ENCODE measurements around the gene CACNG3. TPM values are rescaled to one million over a fixed set of nuclear protein-coding genes. Genes with fewer than 3 reads are reported as not detected.

The CACNG3 gene
- total and polyA plus RNA-seq, 3 experiments from 2014 or later, result not detected

DNA sequence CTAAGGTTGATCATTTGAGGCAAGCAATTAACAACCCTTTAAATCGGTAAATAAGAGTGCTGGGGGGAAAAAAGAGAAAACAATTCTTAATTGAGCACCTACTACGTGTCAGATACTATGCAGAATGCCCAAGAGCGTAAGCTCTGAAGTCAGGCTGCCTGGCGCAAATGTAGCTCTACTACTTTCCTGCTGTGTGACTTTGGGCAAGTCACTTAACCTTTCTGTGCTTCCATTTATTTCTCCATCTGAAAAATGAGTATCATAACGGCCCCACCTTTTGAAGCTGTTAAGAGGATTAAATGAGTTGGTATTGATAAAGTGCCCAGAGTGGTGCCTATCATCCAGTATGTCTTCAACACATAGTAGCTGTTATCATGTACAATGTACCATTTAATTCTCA, 102.0 kb downstream of the CACNG3 start:
- H3K9me3 Mint-ChIP-seq, result peaks cover 0 to 4% (median 0%) of the 10 kb centered on the region in 5 donors
- H3K27me3 Mint-ChIP-seq, result peaks cover 15 to 32% of the 10 kb centered on the region in 2 donors
- H3K4me3 Mint-ChIP-seq, result no peak overlapping the region
- no peak for DNase-seq
- H3K4me3 ChIP-seq (ENCODE audit: low read length), result no peak overlapping the region
- H3K36me3 ChIP-seq (ENCODE audit: insufficient read depth, low read length), result no peaks in the 10 kb centered on the region
- no peaks in the 10 kb centered on the region for H3K4me1 ChIP-seq (ENCODE audit: insufficient read depth, low read length)
- no peaks in the 10 kb centered on the region for H3K4me1 Mint-ChIP-seq
- H3K27me3 ChIP-seq (ENCODE audit: insufficient read depth, low read length, poor library complexity, severe bottlenecking), result no peaks in the 10 kb centered on the region
- CTCF ChIA-PET, result no interaction called here
- H3K36me3 Mint-ChIP-seq, result no peaks in the 10 kb centered on the region
- no peak overlapping the region for H3K27ac Mint-ChIP-seq
- POLR2A ChIA-PET, result no interaction called here
- no peaks in the 10 kb centered on the region for H3K9me3 ChIP-seq (ENCODE audit: low read length)
- H3K27ac ChIP-seq (ENCODE audit: low read depth, low read length), result no peak overlapping the region

- POLR2A ChIA-PET, result no interaction called here
- no peaks in the 10 kb centered on the region for H3K27me3 ChIP-seq (ENCODE audit: insufficient read depth, low read length, poor library complexity, severe bottlenecking)
- H3K4me3 Mint-ChIP-seq, result peak overlapping the region in 1 of 7 donors; percentile 66
- no peaks in the 10 kb centered on the region for H3K9me3 ChIP-seq (ENCODE audit: low read length)
- peaks cover 22 to 38% of the 10 kb centered on the region in 2 donors for H3K27me3 Mint-ChIP-seq
- no peak overlapping the region for H3K4me3 ChIP-seq (ENCODE audit: low read length)
- H3K27ac Mint-ChIP-seq, result no peak overlapping the region
- H3K27ac ChIP-seq (ENCODE audit: low read depth, low read length), result no peak overlapping the region
- no peak for DNase-seq
- H3K36me3 ChIP-seq (ENCODE audit: insufficient read depth, low read length), result no peaks in the 10 kb centered on the region
- no peaks in the 10 kb centered on the region for H3K36me3 Mint-ChIP-seq
- no peaks in the 10 kb centered on the region for H3K4me1 ChIP-seq (ENCODE audit: insufficient read depth, low read length)
- peaks cover 0 to 5% (median 0%) of the 10 kb centered on the region in 5 donors for H3K9me3 Mint-ChIP-seq
- H3K4me1 Mint-ChIP-seq, result no peaks in the 10 kb centered on the region
- CTCF ChIA-PET, result no interaction called here
Measured at GRCh38 chr16:24359490-24359889, 103.4 kb downstream of the CACNG3 start.

- no peak overlapping the region for H3K27ac Mint-ChIP-seq
- H3K4me3 Mint-ChIP-seq, result no peak overlapping the region
- CTCF ChIA-PET, result no interaction called here
- Histone ChIP-seq H3K9me3 (ENCODE audit: low read length) (no peaks in the 10 kb centered on the region), H3K27me3 (ENCODE audit: insufficient read depth, low read length, poor library complexity, severe bottlenecking) (no peaks in the 10 kb centered on the region), H3K27ac (ENCODE audit: low read depth, low read length) (no peak overlapping the region), H3K36me3 (ENCODE audit: insufficient read depth, low read length) (no peaks in the 10 kb centered on the region), H3K4me1 (ENCODE audit: insufficient read depth, low read length) (no peaks in the 10 kb centered on the region), H3K4me3 (ENCODE audit: low read length) (no peak overlapping the region)
- H3K36me3 Mint-ChIP-seq, result no peaks in the 10 kb centered on the region
- peaks cover 0 to 5% (median 0%) of the 10 kb centered on the region in 5 donors for H3K9me3 Mint-ChIP-seq
- POLR2A ChIA-PET, result no interaction called here
- no peaks in the 10 kb centered on the region for H3K4me1 Mint-ChIP-seq
- DNase-seq, result no peak
- H3K27me3 Mint-ChIP-seq, result peaks cover 19 to 40% of the 10 kb centered on the region in 2 donors
Measured at GRCh38 chr16:24360936-24361335, 104.8 kb downstream of the CACNG3 start.

GRCh38 chr16:24364596-24364995, 108.5 kb downstream of the CACNG3 start:
- H3K27me3 ChIP-seq (ENCODE audit: insufficient read depth, low read length, poor library complexity, severe bottlenecking), result no peaks in the 10 kb centered on the region
- H3K36me3 Mint-ChIP-seq, result no peaks in the 10 kb centered on the region
- H3K9me3 Mint-ChIP-seq, result peaks cover 0 to 5% (median 0%) of the 10 kb centered on the region in 5 donors
- POLR2A ChIA-PET, result no interaction called here
- no peaks in the 10 kb centered on the region for H3K4me1 Mint-ChIP-seq
- CTCF ChIA-PET, result no interaction called here
- no peak overlapping the region for H3K27ac Mint-ChIP-seq
- H3K4me1 ChIP-seq (ENCODE audit: insufficient read depth, low read length), result no peaks in the 10 kb centered on the region
- H3K4me3 ChIP-seq (ENCODE audit: low read length), result no peak overlapping the region
- H3K27me3 Mint-ChIP-seq, result peaks cover 25 to 56% of the 10 kb centered on the region in 2 donors
- H3K27ac ChIP-seq (ENCODE audit: low read depth, low read length), result no peak overlapping the region
- no peak overlapping the region for H3K4me3 Mint-ChIP-seq
- no peaks in the 10 kb centered on the region for H3K36me3 ChIP-seq (ENCODE audit: insufficient read depth, low read length)
- DNase-seq, result no peak
- H3K9me3 ChIP-seq (ENCODE audit: low read length), result no peaks in the 10 kb centered on the region

- DNase-seq, result no peak
- H3K4me3 Mint-ChIP-seq, result no peak overlapping the region
- Histone ChIP-seq H3K9me3 (ENCODE audit: low read length) (no peaks in the 10 kb centered on the region), H3K27me3 (ENCODE audit: insufficient read depth, low read length, poor library complexity, severe bottlenecking) (no peaks in the 10 kb centered on the region), H3K4me3 (ENCODE audit: low read length) (no peak overlapping the region), H3K36me3 (ENCODE audit: insufficient read depth, low read length) (no peaks in the 10 kb centered on the region), H3K4me1 (ENCODE audit: insufficient read depth, low read length) (no peaks in the 10 kb centered on the region), H3K27ac (ENCODE audit: low read depth, low read length) (no peak overlapping the region)
- H3K36me3 Mint-ChIP-seq, result no peaks in the 10 kb centered on the region
- ChIA-PET POLR2A (no interaction called here), CTCF (no interaction called here)
- H3K4me1 Mint-ChIP-seq, result no peaks in the 10 kb centered on the region
- H3K27ac Mint-ChIP-seq, result peak overlapping the region in 1 of 8 donors; percentile 58
- H3K9me3 Mint-ChIP-seq, result peaks cover 0 to 8% (median 4%) of the 10 kb centered on the region in 5 donors
- H3K27me3 Mint-ChIP-seq, result peaks cover 19 to 42% of the 10 kb centered on the region in 2 donors
Measured at GRCh38 chr16:24367186-24367710, 111.1 kb downstream of the CACNG3 start.

GRCh38 chr16:24372824-24373223, 116.7 kb downstream of the CACNG3 start:
- Histone ChIP-seq H3K9me3 (ENCODE audit: low read length) (no peaks in the 10 kb centered on the region), H3K27me3 (ENCODE audit: insufficient read depth, low read length, poor library complexity, severe bottlenecking) (no peaks in the 10 kb centered on the region), H3K27ac (ENCODE audit: low read depth, low read length) (no peak overlapping the region), H3K36me3 (ENCODE audit: insufficient read depth, low read length) (no peaks in the 10 kb centered on the region), H3K4me1 (ENCODE audit: insufficient read depth, low read length) (no peaks in the 10 kb centered on the region), H3K4me3 (ENCODE audit: low read length) (no peak overlapping the region)
- Mint-ChIP-seq H3K27me3 (peaks cover 4 to 15% of the 10 kb centered on the region in 2 donors), H3K36me3 (no peaks in the 10 kb centered on the region), H3K4me1 (no peaks in the 10 kb centered on the region), H3K27ac (no peak overlapping the region), H3K4me3 (no peak overlapping the region), H3K9me3 (peaks cover 6 to 13% (median 9%) of the 10 kb centered on the region in 5 donors)
- ChIA-PET CTCF (no interaction called here), POLR2A (no interaction called here)
- no peak for DNase-seq

DNA sequence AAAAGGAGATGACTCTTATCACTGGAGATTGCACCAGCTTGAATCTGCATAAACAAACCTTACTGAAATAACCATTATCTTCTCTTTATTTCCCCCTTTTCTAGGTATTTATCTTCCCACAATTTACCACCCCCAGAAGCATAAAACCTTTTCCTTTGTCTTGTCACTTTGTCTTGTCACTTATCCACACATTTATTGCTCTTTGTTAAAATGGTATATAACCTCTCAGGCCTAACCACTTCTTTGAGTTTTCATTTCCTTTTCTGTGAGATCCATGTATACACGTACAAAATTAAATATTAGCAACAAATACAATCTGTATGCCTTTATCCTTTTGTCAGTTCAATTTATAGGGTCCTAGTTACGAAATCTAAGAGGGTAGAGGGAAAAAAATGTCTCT, 122.9 kb downstream of the CACNG3 start:
- Mint-ChIP-seq H3K9me3 (peaks cover 30 to 45% (median 36%) of the 10 kb centered on the region in 5 donors), H3K36me3 (peaks cover 0 to 20% (median 4%) of the 10 kb centered on the region in 3 donors), H3K4me1 (no peaks in the 10 kb centered on the region), H3K27me3 (peaks cover 8 to 10% of the 10 kb centered on the region in 2 donors), H3K4me3 (no peak overlapping the region), H3K27ac (no peak overlapping the region)
- Histone ChIP-seq H3K36me3 (ENCODE audit: insufficient read depth, low read length) (no peaks in the 10 kb centered on the region), H3K9me3 (ENCODE audit: low read length) (no peaks in the 10 kb centered on the region), H3K27ac (ENCODE audit: low read depth, low read length) (no peak overlapping the region), H3K27me3 (ENCODE audit: insufficient read depth, low read length, poor library complexity, severe bottlenecking) (no peaks in the 10 kb centered on the region), H3K4me3 (ENCODE audit: low read length) (no peak overlapping the region), H3K4me1 (ENCODE audit: insufficient read depth, low read length) (no peaks in the 10 kb centered on the region)
- DNase-seq, result no peak
- POLR2A ChIA-PET, result no interaction called here
- CTCF ChIA-PET, result no interaction called here

GRCh38 chr16:24381470-24382118, 125.5 kb downstream of the CACNG3 start:
- no peaks in the 10 kb centered on the region for H3K36me3 ChIP-seq (ENCODE audit: insufficient read depth, low read length)
- Mint-ChIP-seq H3K27ac (no peak overlapping the region), H3K27me3 (peaks cover 8 to 23% of the 10 kb centered on the region in 2 donors), H3K4me3 (no peak overlapping the region), H3K4me1 (no peaks in the 10 kb centered on the region), H3K9me3 (peaks cover 27 to 43% (median 34%) of the 10 kb centered on the region in 5 donors), H3K36me3 (peaks cover 0 to 20% (median 4%) of the 10 kb centered on the region in 3 donors)
- H3K27ac ChIP-seq (ENCODE audit: low read depth, low read length), result no peak overlapping the region
- H3K27me3 ChIP-seq (ENCODE audit: insufficient read depth, low read length, poor library complexity, severe bottlenecking), result no peaks in the 10 kb centered on the region
- POLR2A ChIA-PET, result no interaction called here
- H3K4me3 ChIP-seq (ENCODE audit: low read length), result no peak overlapping the region
- CTCF ChIA-PET, result no interaction called here
- H3K9me3 ChIP-seq (ENCODE audit: low read length), result no peaks in the 10 kb centered on the region
- H3K4me1 ChIP-seq (ENCODE audit: insufficient read depth, low read length), result no peaks in the 10 kb centered on the region
- DNase-seq, result no peak

All from CD8-positive, alpha-beta memory T cell (primary cell).